GM18508 (cell line): Measurements from ENCODE around the gene TMEM233.
"Not testable (repeated sequence)": the region's sequence is repeated elsewhere in the genome, so short reads cannot be mapped to it uniquely, and the experiment has no call there.

ENCODE experiments used
- ATAC-seq: cut with Tn5 transposase; IDR thresholded peaks from one replicate; pipeline ENCODE4 v1.9.1; 2021; ENCODE audit warnings: moderate number of reproducible peaks; ENCODE audit not compliant: insufficient read depth, unreplicated experiment

Gene TMEM233

DNA sequence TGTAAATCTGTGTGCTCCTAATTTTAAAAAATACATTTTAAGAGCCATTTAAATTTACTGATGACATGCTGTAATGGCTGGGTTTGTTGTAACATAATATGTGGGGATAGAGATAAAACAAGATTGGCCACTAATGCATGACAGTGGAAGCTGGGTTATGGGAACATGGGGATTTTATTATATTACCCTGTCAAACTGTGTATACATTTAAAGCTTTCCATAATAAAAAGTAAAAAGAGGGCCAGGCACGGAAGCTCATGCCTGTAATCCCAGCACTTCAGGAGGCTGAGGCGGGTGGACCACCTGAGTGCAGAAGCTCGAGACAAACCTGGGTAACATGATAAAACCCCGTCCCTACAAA is 9.1 kb downstream of the TMEM233 start:
- no peak for ATAC-seq

DNA sequence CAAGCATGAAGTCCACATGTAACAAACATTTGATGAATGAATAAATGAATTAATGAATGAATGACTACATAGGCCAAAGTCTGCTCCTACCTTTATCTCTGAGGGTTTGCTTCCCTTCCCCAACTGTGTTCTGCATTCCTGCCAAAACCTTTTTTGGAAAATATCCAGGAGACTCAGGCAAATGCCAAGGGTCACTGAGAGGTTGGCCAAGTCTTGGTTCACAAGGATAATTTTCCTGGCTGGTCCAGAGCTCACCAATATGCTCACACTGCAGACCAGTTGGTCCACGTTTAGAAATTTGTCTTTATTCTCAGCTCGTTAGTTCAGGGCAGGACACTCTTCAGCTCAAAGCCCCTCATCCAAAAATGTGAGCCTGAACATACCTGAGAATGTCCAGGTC is 10.2 kb downstream of the TMEM233 start:
- ATAC-seq, result no peak

DNA sequence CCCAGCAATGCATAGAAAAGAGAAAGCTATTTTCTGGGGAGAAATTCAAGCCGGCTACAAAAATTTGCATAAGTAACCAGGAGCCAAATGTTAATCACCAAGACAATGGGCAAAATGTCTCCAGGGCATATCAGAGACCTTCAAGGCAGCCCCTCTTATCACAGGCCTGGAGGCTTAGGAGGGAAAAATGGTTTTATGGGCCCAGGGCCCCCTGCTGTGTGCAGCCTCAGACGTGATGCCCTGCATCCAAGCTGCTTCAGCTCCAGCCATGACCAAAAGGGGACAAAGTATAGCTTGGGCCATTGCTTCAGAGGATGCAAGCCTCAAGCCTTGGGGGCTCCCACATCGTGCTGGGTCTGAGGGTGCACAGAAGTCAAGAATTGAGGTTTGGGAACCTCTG is 15.8 kb downstream of the TMEM233 start:
- ATAC-seq, result no peak

DNA sequence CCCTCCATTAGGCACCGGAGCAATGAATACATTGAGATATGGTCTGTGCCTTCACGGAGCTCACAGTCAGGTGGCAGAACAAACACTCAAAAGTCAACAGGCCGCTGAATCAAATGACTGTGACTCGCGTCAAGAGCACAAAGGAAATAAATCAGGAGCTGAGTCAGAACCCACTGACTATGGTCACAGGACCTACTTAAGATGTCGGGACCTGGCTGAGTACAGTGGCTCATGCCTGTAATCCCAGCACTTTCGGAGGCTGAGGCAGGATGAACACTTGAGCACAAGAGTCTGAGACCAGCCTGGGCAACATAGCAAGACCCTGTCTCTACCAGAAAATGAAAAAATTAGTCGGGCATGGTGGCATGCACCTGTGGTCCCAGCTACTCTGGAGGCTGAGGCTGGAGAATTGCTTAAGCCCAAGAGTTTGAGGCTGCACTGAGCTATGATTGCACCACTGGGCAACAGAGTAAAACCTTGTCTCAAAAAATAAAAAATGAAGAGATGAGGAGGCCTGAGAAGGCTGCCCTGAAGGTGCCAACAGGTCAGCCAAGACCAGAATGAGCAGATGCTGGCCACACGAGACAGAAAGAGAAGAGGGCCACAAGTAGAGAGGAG is 19.9 kb downstream of the TMEM233 start:
- ATAC-seq, result no peak

DNA sequence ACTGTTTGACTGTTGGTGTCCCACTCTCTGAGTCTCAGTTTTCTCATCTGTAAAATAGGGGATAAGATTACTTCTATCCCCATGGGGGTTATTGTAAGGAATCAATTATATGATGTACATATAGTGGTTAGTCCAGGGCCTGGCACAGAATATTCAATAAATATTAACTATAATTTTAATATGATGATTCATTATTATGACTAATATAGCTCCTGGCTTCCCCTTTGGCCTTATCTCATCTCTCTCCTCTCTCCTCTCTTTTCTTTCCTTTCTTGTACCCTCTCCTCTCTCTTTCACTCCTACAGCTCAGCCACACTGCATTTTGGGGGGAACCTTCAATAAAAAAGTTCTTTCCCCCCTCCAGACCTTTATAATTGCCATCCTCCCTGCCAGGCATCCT is 21.1 kb downstream of the TMEM233 start:
- ATAC-seq, result no peak

DNA sequence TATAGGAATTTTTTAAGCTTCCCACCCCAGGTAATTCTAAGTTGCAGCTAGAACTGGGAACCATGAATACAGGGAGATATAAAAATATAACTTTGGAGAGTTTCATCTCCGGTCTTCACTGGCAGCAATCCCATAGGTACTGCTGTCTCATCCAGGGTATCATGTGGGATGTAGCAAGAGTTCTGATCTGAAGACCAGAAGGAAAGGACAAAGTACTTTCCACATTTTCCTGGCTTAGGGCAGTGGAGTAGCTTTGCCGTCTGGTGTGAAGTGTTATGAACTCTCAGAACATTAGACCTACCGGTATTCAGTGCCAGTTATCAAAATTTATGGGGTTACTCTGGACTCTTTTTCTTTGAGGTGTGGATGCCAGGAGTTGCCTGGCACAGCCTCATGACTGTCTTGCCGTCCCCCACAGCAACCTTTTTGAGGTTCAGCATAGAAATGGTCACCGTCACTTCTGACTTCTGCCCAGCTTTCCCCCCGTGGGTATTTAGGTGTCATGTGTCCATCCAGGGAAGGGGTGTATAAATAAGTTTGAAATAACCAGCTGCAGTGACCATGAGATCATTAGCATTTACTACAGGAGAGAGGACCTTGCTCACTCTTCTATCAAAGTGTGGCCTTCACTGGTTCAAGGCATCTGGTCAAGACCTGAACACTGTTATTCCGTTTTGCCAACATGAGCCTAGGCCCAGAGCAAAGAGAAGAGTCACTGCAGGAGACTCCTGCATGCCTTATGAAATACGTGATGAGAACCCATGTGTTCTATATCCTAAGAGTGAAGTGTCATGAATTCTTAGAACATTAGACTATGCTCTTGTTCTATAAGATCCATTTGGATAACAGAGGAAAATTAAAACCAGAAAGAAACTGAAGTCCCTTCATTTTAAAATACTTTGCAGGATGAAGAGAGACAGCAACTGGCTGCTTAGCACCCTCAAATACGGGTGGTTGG is 22.2 kb downstream of the TMEM233 start:
- ATAC-seq, result no peak

DNA sequence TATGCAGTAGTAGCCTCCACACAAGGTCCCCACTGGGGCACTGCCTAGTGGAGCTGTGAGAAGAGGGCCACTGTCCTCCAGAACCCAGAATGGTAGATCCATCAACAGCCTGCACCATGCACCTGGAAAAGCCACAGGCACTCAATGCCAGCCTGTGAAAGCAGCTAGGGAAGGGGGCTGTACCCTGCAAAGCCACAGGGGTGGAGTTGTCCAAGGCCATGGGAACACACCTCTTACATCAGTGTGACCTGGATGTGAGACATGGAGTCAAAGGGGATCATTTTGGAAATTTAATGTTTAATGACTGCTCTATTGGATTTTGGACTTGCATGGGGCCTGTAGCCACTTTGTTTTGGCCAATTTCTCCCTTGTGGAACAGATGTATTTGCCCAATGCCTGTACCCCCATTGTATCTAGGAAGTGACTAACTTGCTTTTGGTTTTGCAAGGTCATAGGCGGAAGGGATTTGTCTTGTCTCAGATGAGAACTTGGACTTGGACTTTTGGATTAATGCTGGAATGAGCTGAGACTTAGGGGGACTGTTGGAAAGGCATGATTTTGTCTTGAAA is 24.8 kb downstream of the TMEM233 start:
- not testable (repeated sequence) for ATAC-seq

DNA sequence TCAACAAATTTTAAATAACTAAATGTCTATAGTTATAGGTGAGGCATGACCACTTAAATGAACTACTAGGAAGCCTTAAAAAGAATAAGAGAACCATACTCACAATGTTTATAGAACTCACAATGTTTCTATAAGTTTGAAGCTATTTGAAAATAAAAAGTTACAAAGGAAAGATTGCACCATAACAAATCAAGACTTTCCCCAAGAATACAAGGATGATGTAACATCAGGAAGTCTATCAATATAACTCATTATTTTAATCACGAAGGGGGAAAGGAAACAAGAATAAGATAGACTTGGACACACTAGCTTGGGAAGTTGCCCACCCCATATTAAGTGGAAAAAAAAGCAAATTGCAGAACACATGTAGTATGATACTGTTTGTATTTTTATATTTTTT is 26.9 kb downstream of the TMEM233 start:
- no peak for ATAC-seq

DNA sequence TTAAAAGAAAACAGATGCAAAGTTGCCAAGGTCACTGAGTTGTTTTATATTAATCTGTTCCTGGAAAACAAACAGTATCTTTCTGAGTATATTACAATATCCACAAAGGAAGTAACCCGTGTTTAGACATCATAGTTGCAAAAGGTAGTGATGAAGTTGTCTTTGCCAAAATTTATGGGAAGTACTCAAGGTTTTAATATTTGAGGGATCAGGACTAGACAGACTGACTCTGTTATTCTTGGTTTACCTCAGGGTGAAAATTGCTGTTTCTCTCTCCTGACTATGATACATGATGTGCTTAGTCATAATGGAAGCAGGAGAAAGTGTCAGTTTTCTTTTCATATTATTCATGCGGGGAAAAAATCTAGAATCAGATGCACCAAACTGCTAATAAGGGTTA is 28.3 kb downstream of the TMEM233 start:
- ATAC-seq, result no peak

DNA sequence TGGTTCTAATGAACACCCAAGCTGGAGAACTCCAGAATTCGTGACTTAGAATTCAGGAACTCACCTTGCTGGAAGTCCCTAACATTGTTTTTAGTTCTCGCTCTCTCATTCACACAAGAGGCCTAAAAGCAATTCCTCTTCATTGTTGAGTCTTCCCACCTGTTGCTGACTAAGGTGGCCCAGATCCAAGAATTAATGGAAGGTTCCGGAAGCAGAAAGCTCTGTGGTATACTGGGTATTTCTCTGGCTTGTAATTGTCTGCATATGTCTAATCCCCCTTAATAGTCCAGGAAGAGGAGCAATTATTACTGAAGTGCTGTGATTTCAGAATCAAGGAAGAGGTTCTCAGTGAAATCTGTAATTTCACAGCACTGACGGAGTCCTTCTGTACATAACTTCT is 31.4 kb downstream of the TMEM233 start:
- no peak for ATAC-seq

DNA sequence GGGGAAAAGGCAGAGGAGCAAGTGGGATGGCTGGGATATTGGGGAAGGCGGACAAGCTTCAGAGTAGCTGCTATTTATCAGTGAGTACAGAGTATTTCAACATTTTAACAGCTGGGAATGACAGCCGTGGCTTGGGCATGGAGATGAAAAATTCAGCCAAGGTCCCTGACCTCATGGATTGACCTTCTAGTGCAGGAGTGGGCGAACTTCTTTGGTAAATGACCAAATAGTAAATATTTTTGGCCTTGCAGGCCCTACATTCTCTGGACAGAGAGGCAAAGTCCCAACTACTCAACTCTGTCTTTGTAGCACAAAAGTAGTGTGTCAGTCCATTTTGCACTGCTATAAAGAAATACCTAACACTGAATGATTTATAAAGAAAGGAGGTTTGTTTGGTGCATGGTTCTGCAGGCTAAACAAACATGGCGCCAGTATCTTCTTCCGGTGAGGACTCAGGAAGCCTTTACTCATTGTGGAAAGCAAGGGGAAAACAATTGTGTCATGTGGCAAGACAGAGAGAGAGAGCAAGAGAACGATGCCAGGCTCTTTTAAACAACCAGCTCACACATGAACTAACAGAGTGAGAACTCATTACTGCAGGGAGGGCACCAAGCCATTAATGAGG is 33.6 kb downstream of the TMEM233 start:
- ATAC-seq, result no peak

DNA sequence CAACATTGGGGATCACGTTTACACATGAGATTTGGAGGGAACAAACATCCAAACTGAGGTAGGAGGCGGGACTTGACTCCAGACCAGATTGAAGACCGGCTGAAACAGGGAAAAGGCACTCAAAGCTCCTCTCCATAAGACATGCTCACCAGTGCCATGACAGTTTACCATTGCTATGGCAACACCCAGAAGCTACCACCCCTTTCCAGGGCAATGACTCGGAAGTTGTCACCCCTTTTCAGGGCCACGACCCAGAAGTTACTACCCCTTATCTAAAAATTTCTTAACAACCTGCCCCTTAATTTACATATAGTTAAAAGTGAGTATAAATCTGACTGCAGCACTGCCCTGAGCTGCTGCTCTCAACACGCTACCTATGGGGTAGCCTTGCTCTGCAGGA is 34.1 kb downstream of the TMEM233 start:
- ATAC-seq, result no peak

DNA sequence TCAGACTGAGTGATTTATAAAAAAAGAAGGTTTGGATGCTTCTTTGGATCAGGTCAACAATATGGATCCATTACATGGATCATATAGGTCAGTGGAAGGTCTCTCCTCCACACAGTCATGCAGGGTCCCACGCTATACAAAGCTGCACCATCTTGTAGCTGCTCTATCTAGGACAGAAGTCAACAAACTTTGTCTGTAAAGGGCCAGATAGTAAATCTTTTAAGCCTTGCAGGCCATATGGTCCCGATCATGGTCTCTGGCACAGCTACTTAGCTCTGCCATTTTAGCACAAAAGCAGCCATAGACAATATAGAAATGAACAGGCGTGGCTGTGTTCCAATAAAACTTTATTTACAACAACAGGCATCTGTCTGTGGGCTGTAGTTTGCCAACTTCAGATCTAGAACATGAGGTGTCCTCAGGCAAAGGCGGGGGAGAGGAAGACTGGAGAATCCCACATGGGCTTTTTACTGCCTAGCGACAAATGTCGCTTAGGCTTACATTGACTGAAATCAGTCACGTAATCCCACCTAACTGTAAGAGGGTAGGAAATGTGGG is 36.7 kb downstream of the TMEM233 start:
- no peak for ATAC-seq

DNA sequence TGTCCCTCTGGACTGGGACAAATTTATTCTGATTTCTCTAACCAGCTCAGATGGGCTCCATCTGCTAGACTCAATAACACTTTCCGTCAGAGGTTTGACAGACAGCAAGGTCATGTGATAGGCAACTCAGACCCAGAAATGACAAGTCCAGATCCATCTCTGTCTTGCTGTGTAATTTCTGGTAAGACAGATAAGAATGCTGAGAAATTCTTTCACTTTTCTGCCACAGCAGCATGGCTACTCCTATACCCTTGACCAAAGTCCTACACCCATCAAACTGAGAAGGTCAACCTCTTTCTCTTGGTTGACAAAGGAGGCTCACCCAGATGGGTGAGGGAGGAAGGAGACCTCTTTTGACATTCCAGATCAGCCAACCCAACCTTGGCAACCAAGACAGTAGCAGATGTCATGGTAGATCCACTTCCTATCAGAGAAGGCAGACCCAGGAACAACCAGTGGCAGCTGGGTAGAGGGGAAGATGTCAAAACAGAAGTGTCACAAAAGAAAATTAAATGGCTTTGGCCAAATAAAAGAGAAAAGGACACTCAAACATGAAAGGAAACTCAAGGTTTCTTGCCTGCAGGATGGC is 37.5 kb downstream of the TMEM233 start:
- no peak for ATAC-seq

DNA sequence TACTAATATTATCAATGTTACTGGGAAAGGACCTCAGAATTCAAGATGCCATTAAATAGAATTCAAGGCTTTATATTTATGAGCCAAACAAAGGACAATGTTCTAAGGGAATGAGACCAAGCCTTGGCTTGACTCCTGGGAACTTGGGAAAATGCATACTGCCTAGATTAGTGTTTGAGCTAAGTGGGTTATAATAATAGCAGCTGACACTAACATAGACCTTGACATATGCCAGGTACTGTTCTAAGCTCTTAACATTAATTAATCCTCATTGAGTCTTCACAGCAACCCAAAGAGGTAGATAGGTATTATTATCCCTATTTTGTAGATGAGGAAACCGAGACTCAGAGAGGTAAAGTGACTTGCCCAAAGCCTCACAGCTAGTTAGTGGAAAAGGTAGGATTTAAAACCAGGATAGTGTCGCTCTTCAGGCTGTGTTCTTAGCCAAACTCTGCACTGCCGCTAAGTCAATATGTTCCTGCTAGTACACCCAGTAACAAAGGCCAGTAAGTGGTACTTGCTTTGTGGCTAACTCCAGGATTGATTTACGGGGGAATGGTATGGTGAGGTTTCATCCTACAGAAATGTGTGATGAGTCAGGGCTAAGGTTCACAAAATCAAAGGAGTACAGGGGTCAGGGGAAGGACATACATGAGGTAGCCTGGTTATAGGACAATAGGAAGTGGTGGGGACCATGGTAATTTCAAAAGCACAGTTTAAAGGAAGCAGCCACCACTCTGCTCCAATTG is 38.5 kb downstream of the TMEM233 start:
- no peak for ATAC-seq

DNA sequence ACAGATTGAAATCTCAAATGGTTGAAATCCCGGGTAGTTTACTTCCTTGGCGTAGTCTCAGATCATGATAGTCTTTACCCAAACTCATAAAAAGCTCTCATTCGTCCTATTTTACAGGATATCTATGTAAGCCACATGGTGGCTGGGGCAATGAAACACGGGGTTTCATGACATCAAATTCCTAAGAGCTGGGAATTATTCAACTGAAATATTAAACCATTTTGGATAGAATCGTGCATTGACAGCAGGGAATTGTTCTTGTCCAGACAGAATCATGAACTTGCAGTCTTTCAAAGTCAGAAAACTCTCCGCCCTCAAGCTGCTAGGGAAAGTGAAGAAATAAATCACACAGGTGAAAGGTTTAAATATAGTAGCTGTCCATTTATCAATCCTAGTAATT is 41.2 kb downstream of the TMEM233 start:
- no peak for ATAC-seq

DNA sequence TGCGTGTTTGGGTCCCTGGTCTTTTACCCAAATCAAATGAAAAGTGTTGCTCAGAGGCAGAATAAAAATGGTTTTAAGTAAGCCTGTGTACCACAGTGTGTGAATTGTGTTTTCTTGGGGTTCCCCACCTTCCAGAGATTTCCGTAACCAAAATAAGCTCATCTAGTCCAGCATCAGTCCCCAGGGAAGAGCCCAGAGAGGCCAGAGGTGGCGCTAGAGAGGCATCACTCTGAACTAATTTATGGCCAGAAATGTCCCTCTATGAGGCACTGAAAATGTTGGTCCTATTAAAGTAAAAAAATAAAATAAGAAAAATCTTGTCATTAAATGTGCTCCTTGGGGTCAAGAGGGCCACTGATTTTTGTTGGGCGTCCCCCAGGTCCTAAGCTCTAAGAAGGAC is 49.4 kb downstream of the TMEM233 start:
- no peak for ATAC-seq

DNA sequence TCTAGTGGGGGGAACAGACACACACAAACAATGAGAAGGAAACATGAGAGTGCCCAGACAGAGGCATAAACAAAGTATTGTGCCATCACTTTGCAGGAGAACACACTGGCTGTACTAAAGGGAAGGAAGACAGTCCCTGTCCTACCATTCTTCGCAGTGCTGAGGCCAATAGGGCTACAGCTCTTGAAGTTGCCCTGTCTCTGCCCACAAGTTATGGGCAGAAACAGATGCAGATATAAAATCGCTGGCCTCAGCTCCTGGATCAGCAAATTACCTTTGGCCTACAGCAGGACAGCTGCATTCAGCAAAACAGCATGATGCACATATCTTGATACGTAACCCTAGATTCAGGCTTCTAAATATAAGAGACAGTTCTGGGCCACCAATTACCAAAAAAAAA is 51.4 kb downstream of the TMEM233 start:
- no peak for ATAC-seq

DNA sequence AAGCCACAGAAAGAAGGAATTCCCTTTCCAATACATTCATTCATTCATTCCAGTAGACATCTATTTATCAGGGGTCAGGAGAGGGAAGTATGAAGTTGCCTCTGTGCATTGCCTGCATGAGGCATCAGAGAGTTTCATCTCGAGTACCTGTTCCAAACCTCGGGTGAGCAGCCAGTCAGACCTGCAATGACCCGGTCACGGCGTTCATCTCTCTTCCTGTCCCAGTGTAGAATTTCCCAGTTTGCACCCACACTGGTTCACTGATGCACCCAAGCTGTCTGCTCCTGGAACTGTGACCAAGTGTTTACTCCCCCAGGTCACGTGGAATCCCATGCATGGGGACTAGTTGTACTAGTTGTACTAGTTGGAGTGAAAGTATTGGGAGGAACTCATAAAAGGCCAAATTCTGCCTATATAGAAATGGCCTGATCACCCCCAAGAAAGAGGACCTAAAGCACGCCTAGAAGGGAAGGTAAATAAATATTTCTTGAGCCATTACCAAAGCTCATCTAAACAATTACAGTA is 52.0 kb downstream of the TMEM233 start:
- ATAC-seq, result no peak
